Endothelial cell (in vitro differentiated cells): ENCODE measurements around the gene ITCH. TPM values are rescaled to one million over a fixed set of nuclear protein-coding genes. Genes with fewer than 3 reads are reported as not detected.
"Not testable (repeated sequence)": the region's sequence is repeated elsewhere in the genome, so short reads cannot be mapped to it uniquely, and the experiment has no call there.

Experiments
- DNase-seq: peaks from one replicate; pipeline ENCODE4 v3.0.0; 2021; ENCODE audit warnings: low spot score
- H3K27ac Mint-ChIP-seq: one replicate; pipeline ENCODE4 v1.8.0; 2021; ENCODE audit warnings: mixed read lengths, inconsistent platforms; ENCODE audit not compliant: unreplicated experiment
- H3K27me3 Mint-ChIP-seq: one replicate; pipeline ENCODE4 v1.8.0; 2021; ENCODE audit warnings: mild to moderate bottlenecking, moderate library complexity, mixed read lengths, inconsistent platforms; ENCODE audit not compliant: unreplicated experiment
- H3K36me3 Mint-ChIP-seq: one replicate; pipeline ENCODE4 v1.8.0; 2021; ENCODE audit warnings: mild to moderate bottlenecking, low read depth, mixed read lengths, inconsistent platforms; ENCODE audit not compliant: unreplicated experiment
- H3K4me1 Mint-ChIP-seq: one replicate; pipeline ENCODE4 v1.8.0; 2021; ENCODE audit warnings: mild to moderate bottlenecking, mixed read lengths, inconsistent platforms; ENCODE audit not compliant: unreplicated experiment
- H3K4me3 Mint-ChIP-seq: one replicate; pipeline ENCODE4 v1.8.0; 2021; ENCODE audit warnings: mild to moderate bottlenecking, mixed read lengths, inconsistent platforms; ENCODE audit not compliant: unreplicated experiment
- H3K9me3 Mint-ChIP-seq: one replicate; pipeline ENCODE4 v1.8.0; 2021; ENCODE audit warnings: mixed read lengths, inconsistent platforms; ENCODE audit not compliant: unreplicated experiment
- CTCF ChIP-seq: fragments of 200-600 bp; sonication (generic); IDR thresholded peaks from one replicate; pipeline ENCODE4 v1.5.0; 2021; ENCODE audit warnings: antibody characterized with exemption; ENCODE audit not compliant: unreplicated experiment
- total RNA-seq: library from RNA; stranded (reverse); fragmentation: NEBNext Ultra II Directional; extraction: Animal tissue kit (Norgen Biotek cat#: 25700); gene quantifications from one replicate; pipeline ENCODE4 v1.2.1, GENCODE V29; 2021; ENCODE audit not compliant: unreplicated experiment

The ITCH gene
- total RNA-seq, 1 donor from 2014 or later: 46.8 TPM

DNA sequence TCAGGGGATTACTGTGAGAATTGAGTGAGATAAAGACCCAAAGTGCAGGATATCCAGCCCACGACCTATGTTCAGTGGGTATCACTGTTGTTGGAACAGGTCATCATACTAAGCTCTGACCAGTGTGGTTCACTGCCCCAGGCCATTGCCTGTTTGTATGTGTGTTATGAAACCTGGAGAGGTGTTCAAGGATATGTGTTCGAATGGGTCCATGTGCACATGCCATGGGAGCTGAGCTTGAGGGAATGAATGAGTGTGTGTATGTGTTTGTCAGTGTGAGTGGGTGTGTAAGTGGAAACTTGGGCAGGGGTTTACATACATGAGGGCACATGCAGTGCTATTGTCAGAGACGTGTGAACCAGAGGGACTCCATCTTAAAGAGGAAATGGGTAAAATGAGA is 42.2 kb upstream of the ITCH start:
- H3K27me3 Mint-ChIP-seq: peaks cover 3% of the 10 kb centered on the region
- peaks cover 4% of the 10 kb centered on the region for H3K36me3 Mint-ChIP-seq
- no peak overlapping the region for H3K27ac Mint-ChIP-seq
- no peak for DNase-seq
- H3K4me3 Mint-ChIP-seq: no peak overlapping the region
- no peaks in the 10 kb centered on the region for H3K9me3 Mint-ChIP-seq
- peaks cover 29% of the 10 kb centered on the region for H3K4me1 Mint-ChIP-seq
- no peak for TF ChIP-seq CTCF

- no peaks in the 10 kb centered on the region for H3K9me3 Mint-ChIP-seq
- H3K27ac Mint-ChIP-seq: peak overlapping the region; percentile 1
- H3K27me3 Mint-ChIP-seq: peaks cover 3% of the 10 kb centered on the region
- no peak for TF ChIP-seq CTCF
- H3K4me1 Mint-ChIP-seq: peaks cover 30% of the 10 kb centered on the region
- DNase-seq: no peak
- no peak overlapping the region for H3K4me3 Mint-ChIP-seq
- H3K36me3 Mint-ChIP-seq: peaks cover 4% of the 10 kb centered on the region
Measured at GRCh38 chr20:34322267-34323105, 40.6 kb upstream of the ITCH start.

DNA sequence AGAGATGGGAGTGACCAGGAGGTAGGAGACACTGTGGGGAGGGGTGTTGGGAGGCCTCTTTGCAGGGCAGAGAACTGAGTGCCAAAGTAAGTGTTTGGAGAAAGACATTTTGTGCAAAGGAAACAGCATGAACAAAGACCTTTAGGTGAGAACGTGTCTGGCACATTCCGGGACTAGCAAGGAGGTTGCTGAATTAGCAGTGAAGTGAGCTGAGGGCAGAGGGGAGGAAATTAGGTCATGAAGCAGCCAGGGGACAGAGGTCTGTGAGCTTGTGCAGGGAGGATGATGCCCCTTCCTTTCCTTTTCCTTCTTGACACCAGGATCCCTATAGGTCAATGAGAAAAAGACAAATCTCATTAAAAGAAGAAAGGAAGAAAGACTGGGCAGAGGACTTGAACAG is 38.5 kb upstream of the ITCH start:
- Mint-ChIP-seq H3K4me1 (peaks cover 30% of the 10 kb centered on the region), H3K36me3 (no peaks in the 10 kb centered on the region), H3K27me3 (peaks cover 3% of the 10 kb centered on the region), H3K4me3 (peak overlapping the region; percentile 2), H3K9me3 (no peaks in the 10 kb centered on the region), H3K27ac (peak overlapping the region; percentile 87)
- no peak for DNase-seq
- TF ChIP-seq CTCF: no peak

GRCh38 chr20:34328207-34328606 is 34.9 kb upstream of the ITCH start:
- H3K36me3 Mint-ChIP-seq, H3K27me3 Mint-ChIP-seq, H3K4me3 Mint-ChIP-seq, DNase-seq, H3K9me3 Mint-ChIP-seq, H3K27ac Mint-ChIP-seq: not testable (repeated sequence)
- H3K4me1 Mint-ChIP-seq: peaks cover 20% of the 10 kb centered on the region

GRCh38 chr20:34328928-34329677 is 34.0 kb upstream of the ITCH start:
- Mint-ChIP-seq H3K4me1 (peaks cover 15% of the 10 kb centered on the region), H3K27me3 (no peaks in the 10 kb centered on the region), H3K9me3 (no peaks in the 10 kb centered on the region), H3K4me3 (no peak overlapping the region), H3K27ac (no peak overlapping the region), H3K36me3 (no peaks in the 10 kb centered on the region)
- DNase-seq: no peak
- no peak for TF ChIP-seq CTCF

- H3K27me3 Mint-ChIP-seq, H3K4me1 Mint-ChIP-seq, H3K9me3 Mint-ChIP-seq, H3K27ac Mint-ChIP-seq, H3K36me3 Mint-ChIP-seq, H3K4me3 Mint-ChIP-seq, DNase-seq: not testable (repeated sequence)
Measured at GRCh38 chr20:34330861-34331544, 32.1 kb upstream of the ITCH start.
